GM21526 (cell line): ENCODE data around the gene TMTC2.
"Not testable (repeated sequence)": the region's sequence is repeated elsewhere in the genome, so short reads cannot be mapped to it uniquely, and the experiment has no call there.

Experiments used
- ATAC-seq: cut with Tn5 transposase; IDR thresholded peaks from one replicate; pipeline ENCODE4 v1.9.1; 2021; ENCODE audit warnings: moderate library complexity; ENCODE audit not compliant: unreplicated experiment, low FRiP score

The TMTC2 gene

DNA sequence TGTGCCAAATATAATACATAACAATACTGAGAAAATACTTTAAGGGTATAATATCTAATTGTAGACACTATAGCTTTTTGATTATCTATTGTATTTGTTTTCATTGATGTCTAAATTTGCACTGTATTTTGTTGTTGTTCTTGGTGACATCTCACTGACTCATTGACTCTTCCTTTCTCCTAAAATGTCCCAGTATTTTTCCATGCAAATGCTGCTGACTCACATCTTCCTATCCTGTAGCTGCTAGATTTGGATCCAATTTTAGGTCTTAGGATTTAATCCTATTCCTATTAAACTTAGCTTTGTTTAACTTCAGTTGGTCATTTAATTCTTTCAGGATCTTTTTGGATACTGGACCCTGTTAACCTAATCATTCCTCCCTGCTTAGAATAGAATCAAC is 148.5 kb downstream of the TMTC2 start:
- ATAC-seq = no peak

DNA sequence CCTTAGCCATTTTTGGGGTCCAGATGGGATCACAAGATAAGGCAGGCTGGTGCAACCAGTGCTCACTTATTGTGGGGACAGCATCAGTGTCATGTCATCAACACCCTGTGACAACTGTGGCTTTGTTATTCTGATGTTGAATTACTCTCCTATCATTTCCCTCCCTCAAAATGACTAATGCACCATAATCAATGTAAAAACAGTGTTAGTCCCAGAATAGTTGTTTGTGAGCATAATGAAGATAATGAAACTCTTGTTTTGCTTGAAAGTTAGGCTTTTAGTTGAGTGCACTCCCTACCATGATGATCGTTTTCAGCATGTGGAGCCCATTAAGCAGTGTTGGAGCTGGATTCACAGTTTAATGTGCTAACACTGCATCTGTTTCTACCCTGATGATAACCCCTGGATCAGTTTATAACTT is 151.4 kb downstream of the TMTC2 start:
- no peak for ATAC-seq

DNA sequence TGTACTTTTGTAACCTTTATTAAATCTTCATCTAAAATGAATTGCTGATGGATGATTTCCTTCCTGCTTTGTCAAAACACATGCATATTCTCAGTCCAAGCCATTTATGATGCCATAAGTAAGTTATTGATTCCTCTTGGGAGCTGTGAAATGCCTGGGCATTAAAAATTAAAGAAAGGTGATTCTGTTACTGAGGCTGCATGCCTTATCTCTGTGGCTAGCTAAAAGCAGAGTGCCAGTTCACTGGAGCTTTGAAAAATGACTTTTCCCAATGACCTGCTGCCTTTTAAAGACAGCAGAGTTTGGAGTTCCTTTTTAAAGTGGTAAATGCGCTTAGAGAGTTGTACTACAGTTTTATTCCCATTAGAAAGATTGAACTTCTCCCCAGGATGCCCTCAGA is 152.1 kb downstream of the TMTC2 start:
- no peak for ATAC-seq

DNA sequence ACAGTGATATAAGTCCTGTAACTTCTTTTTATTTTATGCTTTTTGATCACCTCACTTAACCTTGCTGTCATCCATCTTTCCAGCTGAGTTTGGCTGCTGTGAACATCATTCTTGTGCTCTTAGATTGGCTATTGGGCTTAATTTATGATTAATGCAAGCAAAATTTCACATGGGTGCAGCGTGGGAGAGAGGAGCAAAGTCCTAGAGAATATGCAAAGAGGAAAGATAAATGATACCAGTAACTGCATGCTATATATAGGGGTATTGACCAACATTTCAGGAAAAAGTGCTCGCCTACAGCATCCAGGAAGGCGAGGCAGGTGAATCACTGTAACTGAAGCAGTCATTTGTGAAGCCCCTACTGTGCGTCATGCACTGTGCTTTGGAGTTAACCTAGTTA is 153.1 kb downstream of the TMTC2 start:
- ATAC-seq = no peak

DNA sequence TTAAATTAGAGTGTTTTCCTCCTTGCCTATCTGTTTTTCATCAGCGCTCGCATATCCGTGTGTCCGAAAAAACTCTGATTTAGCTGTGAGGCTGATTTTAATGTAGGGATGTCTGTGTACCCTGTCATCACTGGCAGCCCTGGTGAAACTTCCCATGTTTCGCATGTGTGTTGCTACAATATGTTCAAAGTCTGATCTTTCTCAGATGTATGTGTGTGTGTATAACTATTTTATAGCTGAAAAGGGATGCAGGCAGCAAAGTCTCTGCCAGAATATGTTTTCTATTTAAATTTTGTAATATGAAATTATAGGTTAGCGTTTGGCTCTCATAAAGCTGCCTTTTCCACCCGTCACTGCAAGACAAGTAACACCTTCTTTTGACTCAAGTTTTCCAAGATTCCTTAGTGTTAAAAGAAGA is 154.8 kb downstream of the TMTC2 start:
- no peak for ATAC-seq

DNA sequence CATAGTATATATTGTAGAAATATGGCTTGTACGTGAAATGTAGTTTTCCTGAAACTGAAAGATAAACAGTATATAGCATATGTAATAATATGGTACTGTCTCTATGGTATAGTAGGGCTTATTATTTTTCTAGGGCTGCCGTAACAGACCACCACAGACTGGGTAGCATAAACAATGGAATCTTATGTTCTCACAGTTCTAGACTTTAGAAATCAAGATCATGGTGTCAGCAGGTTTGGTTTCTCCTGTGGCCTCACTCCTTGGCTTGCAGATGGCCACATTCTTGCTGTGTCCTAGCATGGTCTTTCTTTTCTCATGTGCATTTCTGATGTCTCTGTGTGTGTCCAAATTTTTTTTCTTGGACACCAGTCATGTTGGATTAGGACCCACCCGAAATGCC is 155.8 kb downstream of the TMTC2 start:
- ATAC-seq = no peak

DNA sequence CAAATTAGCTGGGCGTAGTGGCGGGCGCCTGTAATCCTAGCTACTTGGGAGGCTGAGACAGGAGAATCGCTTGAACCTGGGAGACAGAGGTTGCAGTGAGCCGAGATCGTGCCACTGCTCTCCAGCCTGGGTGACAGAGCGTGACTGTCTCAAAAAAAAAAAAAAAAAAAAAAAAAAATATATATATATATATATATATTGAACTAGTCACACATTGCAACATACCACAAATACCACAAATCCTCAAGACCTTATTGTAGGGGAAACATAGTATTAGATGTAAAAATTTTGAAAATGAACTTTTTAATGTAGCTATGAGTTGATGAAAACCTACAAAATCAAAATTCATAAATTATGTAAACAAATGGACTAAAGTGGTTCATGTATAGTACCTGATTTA is 158.4 kb downstream of the TMTC2 start:
- ATAC-seq = not testable (repeated sequence)

DNA sequence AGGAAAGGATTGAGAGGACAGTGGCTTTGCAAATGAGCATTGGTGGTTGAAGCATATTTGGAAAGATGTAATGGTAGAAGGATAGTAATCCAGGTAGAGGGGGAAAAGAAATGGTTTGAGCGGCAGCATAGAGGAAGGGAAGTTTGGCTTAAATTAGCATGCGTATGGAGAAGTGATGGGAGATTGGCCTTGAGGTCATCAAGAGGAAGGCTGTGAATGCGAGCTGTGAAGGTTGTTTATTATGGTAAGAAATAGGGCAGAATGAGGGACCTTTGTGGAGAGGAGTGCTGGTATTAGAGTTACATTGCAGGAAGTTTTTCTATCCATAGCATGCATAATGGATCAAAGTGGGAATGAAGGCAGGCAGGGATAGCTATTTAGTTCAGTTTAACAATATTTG is 162.1 kb downstream of the TMTC2 start:
- no peak for ATAC-seq

DNA sequence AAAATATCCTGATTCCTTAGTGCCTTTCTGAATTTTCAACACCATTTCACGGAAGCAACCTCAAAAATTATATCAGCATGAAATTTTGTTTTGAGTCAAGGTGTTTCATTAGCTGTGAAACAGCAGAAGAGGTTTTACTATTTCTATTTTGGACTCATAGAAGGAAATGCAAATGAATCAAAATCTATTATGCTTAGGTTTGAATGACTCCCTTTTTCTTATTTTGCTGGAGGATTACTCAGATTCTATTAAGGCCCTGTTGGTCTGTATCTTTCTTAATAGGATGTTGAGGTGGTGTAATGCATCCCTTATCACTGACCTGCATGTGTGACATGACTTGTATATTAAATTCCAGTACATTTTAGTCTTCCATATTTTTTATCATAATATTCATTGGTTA is 165.8 kb downstream of the TMTC2 start:
- ATAC-seq = no peak

DNA sequence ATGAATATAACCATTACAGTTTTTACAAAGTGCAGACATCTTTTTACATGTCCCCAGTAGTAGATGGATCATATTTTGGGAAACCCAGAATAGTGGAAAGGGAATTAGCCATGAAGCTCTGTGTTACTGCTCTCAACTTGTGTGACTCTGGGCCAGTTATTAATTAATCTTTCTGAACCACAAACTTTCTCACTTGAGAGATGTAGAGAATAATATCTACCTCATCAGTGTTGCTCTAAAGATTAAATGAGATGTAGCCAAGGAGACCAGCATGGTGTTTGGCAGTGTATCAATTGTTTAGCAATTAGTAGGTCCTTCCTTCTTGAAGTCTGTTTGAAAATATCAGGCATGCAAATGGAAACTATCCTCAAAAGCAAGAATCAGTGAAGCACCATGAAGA is 169.2 kb downstream of the TMTC2 start:
- no peak for ATAC-seq

DNA sequence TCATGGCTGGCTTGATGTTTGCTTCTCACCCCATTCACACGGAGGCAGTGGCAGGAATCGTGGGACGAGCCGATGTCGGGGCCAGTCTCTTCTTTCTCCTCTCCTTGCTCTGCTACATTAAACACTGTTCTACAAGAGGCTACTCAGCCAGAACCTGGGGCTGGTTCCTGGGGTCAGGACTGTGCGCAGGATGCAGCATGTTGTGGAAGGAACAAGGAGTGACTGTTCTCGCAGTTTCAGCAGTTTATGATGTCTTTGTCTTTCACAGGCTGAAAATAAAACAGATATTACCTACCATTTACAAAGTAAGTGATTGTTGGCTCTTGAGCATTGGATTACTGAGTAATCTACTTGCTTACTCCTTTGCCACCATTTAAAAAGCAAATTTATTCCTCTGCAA is 170.6 kb downstream of the TMTC2 start:
- ATAC-seq = no peak

DNA sequence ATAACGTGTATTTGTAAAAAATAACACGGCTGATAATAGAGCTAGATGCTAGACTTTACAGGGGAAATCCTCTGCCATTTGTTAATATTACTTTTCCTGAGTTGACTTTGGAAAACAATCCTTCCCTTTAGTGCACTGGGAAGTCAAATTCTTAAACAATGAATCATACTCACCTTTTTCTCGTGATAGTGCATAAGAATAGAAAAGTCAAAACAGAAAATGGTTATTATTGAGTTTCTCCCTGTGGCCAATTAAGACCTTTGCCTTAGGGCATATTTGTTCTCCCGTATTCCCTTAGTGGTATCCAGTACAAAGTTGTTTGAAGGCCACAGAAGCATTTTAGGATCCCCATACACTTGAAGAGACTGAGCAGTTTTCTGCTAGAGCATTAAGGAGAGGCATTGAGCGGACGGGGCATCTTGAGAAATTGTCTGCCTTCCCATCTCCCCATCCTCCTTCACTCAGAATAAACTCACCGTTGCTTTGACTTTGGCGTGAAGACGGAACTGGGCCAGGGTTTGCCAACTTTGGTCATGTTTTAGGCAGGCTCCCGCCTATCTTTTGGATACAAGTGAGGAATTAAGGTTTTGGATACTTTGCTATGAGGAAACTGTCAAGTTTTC is 171.3 kb downstream of the TMTC2 start:
- no peak for ATAC-seq

DNA sequence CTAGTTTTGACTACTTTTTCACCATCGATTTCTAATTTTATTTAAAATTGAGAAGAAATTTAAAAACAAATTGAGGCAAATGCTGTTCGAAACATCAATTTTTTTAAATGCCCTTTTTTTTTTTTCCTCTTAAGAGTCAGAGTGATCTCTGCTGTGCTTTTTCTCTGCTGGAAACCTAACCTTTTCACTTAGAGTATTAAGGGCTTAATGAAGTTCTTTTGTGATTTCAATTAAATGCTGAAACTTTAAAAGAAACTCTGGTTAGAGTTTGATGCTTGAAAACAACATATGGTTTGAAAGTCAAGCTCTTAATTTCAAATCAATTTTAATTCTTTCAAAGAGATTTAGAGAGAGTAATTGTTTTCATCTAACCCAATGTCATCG is 171.8 kb downstream of the TMTC2 start:
- ATAC-seq = no peak

DNA sequence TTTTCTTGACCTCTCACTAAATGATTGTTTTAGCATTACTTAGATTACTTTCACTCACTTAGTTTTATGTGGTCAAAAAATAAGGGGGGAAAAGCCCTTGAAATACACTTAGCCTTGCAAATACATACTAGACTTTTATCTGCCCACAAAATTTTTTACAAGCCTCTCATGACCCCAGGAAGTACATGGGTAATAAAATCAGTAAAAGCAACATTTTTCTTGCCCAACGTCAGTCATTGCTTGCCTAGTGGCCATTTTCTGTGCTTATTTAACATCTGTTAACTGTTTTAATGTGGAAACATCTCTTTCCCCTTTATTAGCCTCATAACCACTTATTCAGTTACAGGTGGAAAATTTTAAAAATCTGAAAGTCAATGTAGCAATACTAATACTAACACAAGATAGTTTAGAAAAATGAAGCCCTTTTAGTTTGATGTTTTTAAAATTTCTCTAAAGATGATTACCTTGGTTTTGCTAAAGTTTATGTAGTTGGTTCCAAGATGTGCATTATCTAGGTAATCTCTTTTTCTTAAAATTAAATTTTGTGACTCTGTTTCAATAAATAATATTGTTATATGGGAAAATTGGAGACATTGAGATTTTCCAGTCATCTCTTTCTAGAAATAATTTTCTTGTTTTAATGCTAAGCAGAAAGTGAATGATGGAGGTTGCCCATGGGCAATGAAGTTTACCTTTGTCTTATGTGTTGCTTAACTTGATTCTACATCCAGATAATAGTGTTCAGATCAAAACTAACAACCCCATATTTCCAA is 175.5 kb downstream of the TMTC2 start:
- no peak for ATAC-seq

DNA sequence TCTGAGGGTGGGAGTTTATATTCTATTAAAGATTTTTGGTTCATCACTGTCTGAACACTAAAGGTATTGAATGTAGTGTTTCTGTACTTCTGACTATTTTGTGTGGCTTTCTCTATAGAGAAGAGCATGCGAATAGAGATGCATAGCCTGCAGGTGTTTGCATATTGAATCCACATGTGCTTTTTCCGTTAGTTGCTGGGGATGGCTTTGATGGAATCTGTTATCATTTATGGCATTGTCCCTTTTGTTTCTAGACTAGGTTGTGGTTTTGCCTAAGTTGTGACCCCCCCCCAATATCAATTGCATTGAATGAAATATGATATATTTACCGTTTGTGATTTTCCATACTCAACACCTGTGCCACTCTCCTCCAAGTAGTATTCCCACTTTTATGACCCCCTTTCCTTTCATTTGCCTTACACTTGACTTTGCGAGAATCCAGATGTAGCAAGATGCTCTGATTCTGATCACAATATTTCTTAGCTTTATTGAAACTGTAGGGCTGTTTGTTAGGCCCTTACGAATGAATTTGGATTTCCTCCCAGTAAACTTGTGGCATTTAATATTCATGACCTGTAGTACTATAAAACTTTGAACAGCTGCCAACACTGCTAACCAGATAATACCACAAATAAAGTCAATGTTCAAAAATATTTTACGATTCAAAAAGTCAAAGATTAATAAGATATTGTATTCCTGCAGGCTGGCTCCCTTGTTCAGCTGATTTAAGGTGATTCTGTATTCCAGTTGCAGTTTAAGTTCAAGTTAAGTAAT is 176.4 kb downstream of the TMTC2 start:
- ATAC-seq = no peak

DNA sequence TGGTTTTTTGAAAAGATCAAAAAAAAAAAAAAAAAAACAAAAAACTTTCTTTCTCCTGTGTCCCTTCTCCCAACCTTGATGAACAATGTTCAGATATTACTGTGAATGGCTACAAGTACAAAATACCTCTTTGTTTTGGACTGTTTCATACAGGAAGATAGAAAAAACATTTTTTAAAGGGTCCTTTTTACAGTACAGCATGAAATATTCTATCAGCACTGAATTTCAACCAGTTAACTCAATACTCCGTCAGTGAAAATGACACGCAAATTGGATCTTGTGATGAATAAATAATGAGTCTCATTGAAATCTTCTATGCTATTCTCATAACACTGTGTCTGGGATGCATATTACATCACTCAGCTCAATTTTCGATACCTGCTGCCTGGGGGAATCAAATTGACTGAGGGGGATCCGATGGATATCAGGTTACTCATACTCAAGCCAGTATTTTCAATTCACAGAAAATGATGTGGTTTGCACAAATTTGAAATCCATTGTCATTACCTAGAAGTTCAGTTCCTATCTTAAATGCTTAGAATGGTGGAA is 179.6 kb downstream of the TMTC2 start:
- ATAC-seq = no peak

DNA sequence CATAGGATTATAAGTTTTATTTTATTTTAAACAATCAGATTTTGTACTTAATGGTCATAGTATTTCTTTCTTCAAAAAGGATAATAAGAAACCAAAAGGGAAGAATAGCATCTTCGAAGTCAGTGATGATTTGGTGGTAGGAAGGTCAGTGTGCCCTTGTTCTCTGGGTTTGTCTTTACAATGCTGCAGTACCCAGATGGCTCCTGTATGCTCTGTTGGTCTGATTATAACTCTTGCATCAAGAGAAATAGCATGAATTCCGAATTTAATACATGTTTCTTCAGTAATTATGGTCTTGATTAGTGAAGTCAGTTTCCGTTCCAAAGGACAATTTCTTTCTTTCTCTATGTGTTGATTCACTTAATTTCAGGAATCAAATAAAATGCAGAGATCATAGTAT is 180.2 kb downstream of the TMTC2 start:
- no peak for ATAC-seq

DNA sequence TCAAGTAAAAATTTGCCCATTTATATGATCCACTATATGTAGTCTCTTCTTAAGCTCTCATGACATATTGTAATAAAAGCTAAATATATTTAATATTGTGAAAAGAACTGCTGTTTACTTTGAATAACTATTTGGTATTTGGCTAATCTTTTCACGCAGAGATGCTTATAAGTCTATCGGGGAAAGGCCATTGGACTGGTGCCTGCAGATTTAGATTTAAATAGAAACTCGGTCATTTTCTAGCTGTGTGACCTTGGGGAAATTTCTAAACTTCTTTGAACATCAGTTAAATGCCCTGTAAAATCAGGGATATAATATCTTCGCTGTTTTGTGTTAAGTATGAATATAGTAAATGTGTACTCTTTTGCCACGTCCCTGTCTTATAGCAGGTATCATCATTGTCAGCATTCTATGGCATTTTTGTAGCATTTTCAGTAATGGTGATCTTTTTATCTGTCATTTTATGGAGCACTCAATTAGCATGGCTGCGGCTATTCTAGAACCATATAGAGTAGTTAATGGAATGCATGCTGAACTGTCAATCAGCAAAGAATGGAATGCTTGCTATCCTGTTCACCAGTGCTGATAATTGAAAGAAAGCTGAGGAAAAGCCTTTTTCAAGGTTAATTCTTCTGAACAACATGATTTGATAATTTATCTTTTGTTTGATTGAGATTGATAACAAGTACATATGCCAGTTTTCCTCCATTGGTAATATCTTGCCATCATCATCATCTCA is 181.2 kb downstream of the TMTC2 start:
- no peak for ATAC-seq

DNA sequence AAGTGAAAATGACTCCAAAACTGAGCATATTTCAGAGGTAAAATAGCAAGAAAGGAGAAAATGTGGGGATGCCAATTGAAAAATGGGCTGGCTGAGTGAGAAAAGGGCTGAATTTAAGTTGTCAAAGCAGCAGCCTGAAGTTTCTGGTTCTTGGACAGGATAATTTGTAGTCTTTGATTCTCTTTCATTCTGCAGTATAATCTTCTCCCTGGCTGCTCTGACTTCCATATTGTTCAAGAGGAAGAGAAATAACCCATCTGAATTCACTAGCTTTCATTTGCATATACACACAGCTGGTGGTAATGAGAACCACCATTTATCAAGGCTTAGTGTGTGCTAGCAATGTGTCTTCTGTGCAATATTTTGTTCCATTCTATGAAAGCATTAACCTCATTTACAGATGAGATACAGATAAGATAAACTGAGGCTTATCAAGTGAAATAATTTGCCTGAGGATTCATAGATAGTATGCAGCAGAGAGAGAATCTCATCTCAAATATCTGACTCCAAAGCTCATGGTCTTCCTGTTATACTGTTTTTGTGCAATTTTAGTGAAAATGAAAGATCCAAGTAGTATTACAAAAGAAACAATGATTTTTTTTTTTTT is 184.2 kb downstream of the TMTC2 start:
- peak; percentile 80 for ATAC-seq

DNA sequence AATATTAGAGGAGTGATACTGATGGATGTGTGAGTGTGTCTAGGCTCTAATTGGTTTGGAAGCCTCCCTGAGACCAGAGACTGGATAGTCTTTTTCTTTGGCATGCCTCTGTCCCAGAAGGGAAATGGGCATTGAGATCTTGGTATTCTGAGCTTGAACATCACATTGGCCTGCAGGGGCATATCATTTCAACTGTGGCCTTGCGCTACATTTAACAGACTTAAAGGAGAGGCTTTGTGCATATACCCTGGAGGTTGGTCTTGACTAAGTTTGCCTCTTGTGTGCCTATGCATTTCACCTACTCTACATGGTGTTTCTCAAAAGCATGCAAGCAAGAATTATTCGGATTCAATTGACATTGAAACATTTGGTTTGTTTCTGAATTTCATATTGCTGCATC is 185.4 kb downstream of the TMTC2 start:
- ATAC-seq = no peak
